Ishikawa (cell line): Measurements from ENCODE around the gene MARCHF10.

Source experiments
- CEBPB ChIP-seq: IDR thresholded peaks from 2 replicates; pipeline ENCODE4 v1.6.1; 2012
- CREB1 ChIP-seq: IDR thresholded peaks from 2 replicates; pipeline ENCODE4 v1.6.1; 2012; ENCODE audit warnings: low read depth
- EGR1 ChIP-seq: IDR thresholded peaks from 2 replicates; pipeline ENCODE4 v1.6.1; 2012
- EP300 ChIP-seq: IDR thresholded peaks from 2 replicates; pipeline ENCODE4 v1.6.1; 2012; ENCODE audit warnings: borderline replicate concordance
- FOXM1 ChIP-seq: IDR thresholded peaks from 2 replicates; pipeline ENCODE4 v1.6.1; 2012; ENCODE audit warnings: low read depth, borderline replicate concordance
- MAX ChIP-seq: IDR thresholded peaks from 2 replicates; pipeline ENCODE4 v1.6.1; 2012
- NFIC ChIP-seq: IDR thresholded peaks from 2 replicates; pipeline ENCODE4 v1.6.1; 2012
- RAD21 ChIP-seq: IDR thresholded peaks from 2 replicates; pipeline ENCODE4 v1.6.1; 2012; ENCODE audit warnings: low read depth
- REST ChIP-seq: IDR thresholded peaks from 2 replicates; pipeline ENCODE4 v1.6.1; 2012; ENCODE audit warnings: low read depth, mild to moderate bottlenecking
- TAF1 ChIP-seq: IDR thresholded peaks from 2 replicates; pipeline ENCODE4 v1.6.1; 2012; ENCODE audit warnings: low read depth, mild to moderate bottlenecking
- TCF12 ChIP-seq: IDR thresholded peaks from 2 replicates; pipeline ENCODE4 v1.6.1; 2012; ENCODE audit warnings: low read depth
- TEAD4 ChIP-seq: IDR thresholded peaks from 2 replicates; pipeline ENCODE4 v1.6.1; 2012
- USF1 ChIP-seq: IDR thresholded peaks from 2 replicates; pipeline ENCODE4 v1.6.1; 2012
- YY1 ChIP-seq: IDR thresholded peaks from 2 replicates; pipeline ENCODE4 v1.6.1; 2012; ENCODE audit warnings: low read depth
- ZBTB7A ChIP-seq: IDR thresholded peaks from 2 replicates; pipeline ENCODE4 v1.6.1; 2012; ENCODE audit warnings: low read depth

The MARCHF10 gene

GRCh38 chr17:62827746-62828485 lies 19.8 kb upstream of the MARCHF10 start:
- TF ChIP-seq MAX (no peak), USF1 (no peak), ZBTB7A (no peak), YY1 (no peak), TEAD4 (no peak)

- TF ChIP-seq TAF1, result no peak
- TF ChIP-seq REST, result no peak
- no peak for TF ChIP-seq EGR1
- no peak for TF ChIP-seq FOXM1
- no peak for TF ChIP-seq ZBTB7A
- TF ChIP-seq NFIC, result no peak
- no peak for TF ChIP-seq TCF12
- TF ChIP-seq RAD21, result no peak
- TF ChIP-seq EP300, result no peak
- no peak for TF ChIP-seq USF1
- TF ChIP-seq MAX, result no peak
- no peak for TF ChIP-seq TEAD4
- TF ChIP-seq CREB1, result no peak
- no peak for TF ChIP-seq CEBPB
- no peak for TF ChIP-seq YY1
These were observed 18.8 kb upstream of the MARCHF10 start for GRCh38 chr17:62826956-62827355.

- TF ChIP-seq TCF12 (no peak), EP300 (no peak), YY1 (no peak), NFIC (no peak), TEAD4 (no peak), RAD21 (no peak), USF1 (no peak), TAF1 (no peak), ZBTB7A (no peak), REST (no peak), FOXM1 (no peak), EGR1 (no peak), CREB1 (no peak)
These were observed 17.1 kb upstream of the MARCHF10 start for GRCh38 chr17:62825182-62825581.

- TF ChIP-seq TCF12, result no peak
- peak; percentile 37; the same call in 1 of the 2 replicates for TF ChIP-seq TEAD4
These were observed 16.4 kb upstream of the MARCHF10 start for GRCh38 chr17:62824290-62825131.

- TF ChIP-seq CEBPB (peak; percentile 77), FOXM1 (no peak)
These were observed 15.2 kb upstream of the MARCHF10 start for GRCh38 chr17:62823111-62823893.
